ENCODE data around the gene RTN1.
A peak's percentile ranks its signal among the peaks of the same experiment; 100 is the strongest.

The RTN1 gene

GRCh38 chr14:59585891-59586554 lies 284.6 kb downstream of the RTN1 start:
- in situ Hi-C loops (cut with MboI; ENCODE audit: low pct_unique_long_range_greater_than_20kb, low sequenced_read_pairs): no loop called here
- peak; percentile 70 for DNase-seq

GRCh38 chr14:59583755-59584154 lies 286.8 kb downstream of the RTN1 start:
- in situ Hi-C loops (cut with MboI; ENCODE audit: low pct_unique_long_range_greater_than_20kb, low sequenced_read_pairs): no loop called here
- DNase-seq: peak; percentile 27

- in situ Hi-C loops (cut with MboI; ENCODE audit: low pct_unique_long_range_greater_than_20kb, low sequenced_read_pairs): no loop called here
- DNase-seq: peak; percentile 88
Observed at GRCh38 chr14:59582845-59583509, 287.6 kb downstream of the RTN1 start.

GRCh38 chr14:59582161-59582560 lies 288.4 kb downstream of the RTN1 start:
- no peak for DNase-seq
- in situ Hi-C loops (cut with MboI; ENCODE audit: low pct_unique_long_range_greater_than_20kb, low sequenced_read_pairs): no loop called here

- no peak for DNase-seq
Observed at GRCh38 chr14:59580911-59581310, 289.7 kb downstream of the RTN1 start.

GRCh38 chr14:59576332-59577294 lies 294.0 kb downstream of the RTN1 start, which contains the start of gene CCDC175:
Gene CCDC175, minus strand, starts transcription at chr14:59576812. Its CDS starts 37 bp downstream, at chr14:59576775.
- DNase-seq: peak; percentile 80
- in situ Hi-C loops (cut with MboI; ENCODE audit: low pct_unique_long_range_greater_than_20kb, low sequenced_read_pairs): no loop called here

More at GRCh38 chr14:59580911-59581310, 289.7 kb downstream of the RTN1 start:
- in situ Hi-C loops (cut with MboI; ENCODE audit: low pct_unique_long_range_greater_than_20kb, low sequenced_read_pairs): no loop called here

GRCh38 chr14:59570122-59570521 lies 300.5 kb downstream of the RTN1 start:
- in situ Hi-C loops (cut with MboI; ENCODE audit: low pct_unique_long_range_greater_than_20kb, low sequenced_read_pairs): no loop called here
- DNase-seq: peak; percentile 23

GRCh38 chr14:59566725-59567124 lies 303.9 kb downstream of the RTN1 start:
- in situ Hi-C loops (cut with MboI; ENCODE audit: low pct_unique_long_range_greater_than_20kb, low sequenced_read_pairs): no loop called here

GRCh38 chr14:59566296-59566695 lies 304.3 kb downstream of the RTN1 start:
- in situ Hi-C loops (cut with MboI; ENCODE audit: low pct_unique_long_range_greater_than_20kb, low sequenced_read_pairs): no loop called here
- DNase-seq: no peak

More at GRCh38 chr14:59566725-59567124, 303.9 kb downstream of the RTN1 start:
- no peak for DNase-seq

- no peak for DNase-seq
- in situ Hi-C loops (cut with MboI; ENCODE audit: low pct_unique_long_range_greater_than_20kb, low sequenced_read_pairs): no loop called here
Observed at GRCh38 chr14:59565087-59565486, 305.5 kb downstream of the RTN1 start.

- in situ Hi-C loops (cut with MboI; ENCODE audit: low pct_unique_long_range_greater_than_20kb, low sequenced_read_pairs): no loop called here
- DNase-seq: no peak
Observed at GRCh38 chr14:59564366-59564765, 306.2 kb downstream of the RTN1 start.

GRCh38 chr14:59547310-59547709 lies 323.3 kb downstream of the RTN1 start:
- in situ Hi-C loops (cut with MboI; ENCODE audit: low pct_unique_long_range_greater_than_20kb, low sequenced_read_pairs): no loop called here
- DNase-seq: no peak
